ENCODE results near the gene SASH1. TPM values are rescaled to one million over a fixed set of nuclear protein-coding genes. Genes with fewer than 3 reads are reported as not detected.
A peak's percentile ranks its signal among the peaks of the same experiment; 100 is the strongest.

The SASH1 gene
- total RNA-seq, 1 experiment from 2014 or later, result 9.8 TPM

DNA sequence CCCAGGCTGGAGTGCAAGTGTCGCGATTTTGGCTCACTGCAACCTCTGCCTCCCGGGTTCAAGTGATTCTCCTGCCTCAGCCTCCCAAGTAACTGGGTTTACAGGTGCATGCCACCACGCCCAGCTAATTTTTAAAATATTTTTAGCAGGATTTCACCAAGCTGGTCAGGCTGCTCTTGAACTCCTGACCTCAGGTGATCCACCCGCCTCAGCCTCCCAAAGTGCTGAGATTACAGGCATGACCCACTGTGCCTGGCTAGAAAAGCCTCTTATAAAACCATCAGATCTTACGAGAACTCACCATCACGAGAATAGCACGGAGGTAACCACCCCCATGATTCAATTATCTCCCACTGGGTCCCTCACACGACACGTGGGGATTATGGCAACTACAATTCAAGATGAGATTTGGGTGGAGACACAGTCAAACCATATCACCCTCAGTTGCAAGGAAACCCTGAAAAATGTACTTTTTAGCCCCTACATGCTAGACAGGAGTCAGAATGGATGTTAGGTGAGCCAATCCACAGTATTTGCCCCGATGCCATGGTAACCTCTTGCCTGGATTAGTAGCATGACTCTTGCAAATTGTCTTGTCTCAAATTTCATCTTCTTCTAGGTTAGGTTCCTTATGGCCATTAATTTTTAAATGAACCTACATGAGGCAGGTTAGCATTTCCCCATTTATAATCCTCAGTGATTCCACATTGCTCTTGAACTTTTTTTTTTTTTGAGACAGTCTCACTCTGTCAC, 17.1 kb upstream of the SASH1 start:
- intact Hi-C loops (cut with micrococcal nuclease), result no loop called here
- ATAC-seq (peak; percentile 39; the same call in 1 of the 2 replicates), DNase-seq (peak; percentile 31)
- no TSS peak for BruUV-seq (replicated peaks)
- no peaks in the 10 kb centered on the region for H3K9me3 ChIP-seq (ENCODE audit: low read length)
- H3F3A ChIP-seq (ENCODE audit: low read length, unreplicated experiment), result no peaks in the 10 kb centered on the region
- no peak overlapping the region for H3K27ac ChIP-seq (ENCODE audit: low read length)
- no peaks in the 10 kb centered on the region for H3K27me3 ChIP-seq (ENCODE audit: low read length)
- ChIA-PET CTCF (no interaction called here), POLR2A (ENCODE audit: unreplicated experiment) (no interaction called here)
- no peak overlapping the region for H3K9ac ChIP-seq (ENCODE audit: low read length)
- H3K9me2 ChIP-seq (replicated peaks; ENCODE audit: low read length), result no peaks in the 10 kb centered on the region
- H4K20me1 ChIP-seq (ENCODE audit: low read length), result no peaks in the 10 kb centered on the region
- no peaks in the 10 kb centered on the region for H3K79me2 ChIP-seq (ENCODE audit: low read length)
- H3K36me3 ChIP-seq (ENCODE audit: low read depth, low read length), result no peaks in the 10 kb centered on the region
- TF ChIP-seq CTCF (conservative IDR thresholded peaks at IDR 0.05; ENCODE audit: low read depth, low read length) (no peak), EZH2 (IDR thresholded peaks at IDR 0.05; ENCODE audit: low read length, unreplicated experiment) (no peak), EZH2phosphoT487 (IDR thresholded peaks at IDR 0.05; ENCODE audit: borderline replicate concordance, low read length) (no peak)
- H2AFZ ChIP-seq (ENCODE audit: low read length), result no peak overlapping the region
- H3K4me1 ChIP-seq (ENCODE audit: insufficient read depth, low read length), result peaks cover 20% of the 10 kb centered on the region; the same call in 1 of the 2 replicates
- no peak overlapping the region for H3K4me2 ChIP-seq (ENCODE audit: low read length)
- no peak overlapping the region for H3K4me3 ChIP-seq (ENCODE audit: low read length)

DNA sequence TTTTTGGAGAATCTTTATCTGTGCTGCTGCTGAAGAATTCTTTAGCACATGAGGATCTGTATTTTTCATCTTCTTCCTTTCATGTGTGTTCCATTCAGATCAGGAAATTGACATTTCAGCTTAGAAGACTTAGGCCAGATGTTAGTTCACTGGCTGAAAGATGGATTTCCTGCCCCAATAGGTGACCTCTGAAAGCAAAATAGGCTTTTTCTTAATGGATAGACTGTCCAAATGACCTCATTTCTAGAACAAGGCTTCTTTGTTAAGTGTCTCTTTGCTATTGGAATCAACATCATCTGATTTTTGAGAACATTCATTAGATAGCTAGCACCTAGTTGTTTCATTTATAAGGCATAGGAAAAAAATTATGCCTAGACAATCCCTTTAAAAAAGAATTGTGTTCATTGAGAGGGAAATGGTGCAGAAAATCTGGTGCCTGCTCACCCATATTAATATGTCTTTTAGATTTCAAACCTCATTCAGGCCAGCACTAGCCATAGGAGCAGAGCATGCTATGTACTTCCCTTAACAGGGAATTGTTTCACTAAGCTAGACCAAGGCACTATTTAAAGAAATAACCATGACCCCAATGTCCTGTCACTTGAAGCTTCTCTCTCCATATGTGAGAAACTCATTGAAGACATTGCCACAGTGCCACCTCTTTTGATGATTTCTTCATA, 13.6 kb upstream of the SASH1 start:
- Histone ChIP-seq H3K9me3 (ENCODE audit: low read length) (no peaks in the 10 kb centered on the region), H3K4me3 (ENCODE audit: low read length) (no peak overlapping the region), H3K9ac (ENCODE audit: low read length) (no peak overlapping the region), H4K20me1 (ENCODE audit: low read length) (no peaks in the 10 kb centered on the region), H3F3A (ENCODE audit: low read length, unreplicated experiment) (no peaks in the 10 kb centered on the region), H3K27ac (ENCODE audit: low read length) (no peak overlapping the region), H3K4me1 (ENCODE audit: insufficient read depth, low read length) (peaks cover 20% of the 10 kb centered on the region; the same call in 1 of the 2 replicates), H3K4me2 (ENCODE audit: low read length) (no peak overlapping the region), H3K9me2 (replicated peaks; ENCODE audit: low read length) (no peaks in the 10 kb centered on the region), H2AFZ (ENCODE audit: low read length) (no peak overlapping the region), H3K27me3 (ENCODE audit: low read length) (no peaks in the 10 kb centered on the region), H3K36me3 (ENCODE audit: low read depth, low read length) (no peaks in the 10 kb centered on the region), H3K79me2 (ENCODE audit: low read length) (no peaks in the 10 kb centered on the region)
- TF ChIP-seq EZH2 (IDR thresholded peaks at IDR 0.05; ENCODE audit: low read length, unreplicated experiment), result no peak
- no peak for TF ChIP-seq EZH2phosphoT487 (IDR thresholded peaks at IDR 0.05; ENCODE audit: borderline replicate concordance, low read length)
- no peak for TF ChIP-seq CTCF (conservative IDR thresholded peaks at IDR 0.05; ENCODE audit: low read depth, low read length)
- BruUV-seq (replicated peaks), result no TSS peak
- intact Hi-C loops (cut with micrococcal nuclease), result no loop called here
- CTCF ChIA-PET, result no interaction called here
- no peak for ATAC-seq
- POLR2A ChIA-PET (ENCODE audit: unreplicated experiment), result no interaction called here
- no peak for DNase-seq

Measured in PC-3 (cell line).